NK-92 (cell line): Measurements from ENCODE around the gene ARHGAP27.
"Not testable (repeated sequence)": the region's sequence is repeated elsewhere in the genome, so short reads cannot be mapped to it uniquely, and the experiment has no call there.

Source experiments
- DNase-seq: peaks from one replicate; lab custom pipeline; 2025; ENCODE audit not compliant: unreplicated experiment; lab: John Stamatoyannopoulos, UW

Gene ARHGAP27, protein sequence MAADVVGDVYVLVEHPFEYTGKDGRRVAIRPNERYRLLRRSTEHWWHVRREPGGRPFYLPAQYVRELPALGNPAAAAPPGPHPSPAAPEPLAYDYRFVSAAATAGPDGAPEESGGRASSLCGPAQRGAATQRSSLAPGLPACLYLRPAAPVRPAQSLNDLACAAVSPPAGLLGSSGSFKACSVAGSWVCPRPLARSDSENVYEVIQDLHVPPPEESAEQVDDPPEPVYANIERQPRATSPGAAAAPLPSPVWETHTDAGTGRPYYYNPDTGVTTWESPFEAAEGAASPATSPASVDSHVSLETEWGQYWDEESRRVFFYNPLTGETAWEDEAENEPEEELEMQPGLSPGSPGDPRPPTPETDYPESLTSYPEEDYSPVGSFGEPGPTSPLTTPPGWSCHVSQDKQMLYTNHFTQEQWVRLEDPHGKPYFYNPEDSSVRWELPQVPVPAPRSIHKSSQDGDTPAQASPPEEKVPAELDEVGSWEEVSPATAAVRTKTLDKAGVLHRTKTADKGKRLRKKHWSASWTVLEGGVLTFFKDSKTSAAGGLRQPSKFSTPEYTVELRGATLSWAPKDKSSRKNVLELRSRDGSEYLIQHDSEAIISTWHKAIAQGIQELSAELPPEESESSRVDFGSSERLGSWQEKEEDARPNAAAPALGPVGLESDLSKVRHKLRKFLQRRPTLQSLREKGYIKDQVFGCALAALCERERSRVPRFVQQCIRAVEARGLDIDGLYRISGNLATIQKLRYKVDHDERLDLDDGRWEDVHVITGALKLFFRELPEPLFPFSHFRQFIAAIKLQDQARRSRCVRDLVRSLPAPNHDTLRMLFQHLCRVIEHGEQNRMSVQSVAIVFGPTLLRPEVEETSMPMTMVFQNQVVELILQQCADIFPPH

GRCh38 chr17:45432405-45433158 lies at the start of gene ARHGAP27:
Gene ARHGAP27 (minus strand): TSS chr17:45432870. CDS start chr17:45430279, 2,591 bp downstream.
- DNase-seq = no peak

- not testable (repeated sequence) for DNase-seq
Observed at GRCh38 chr17:45482317-45482716, 49.6 kb upstream of the ARHGAP27 start.

GRCh38 chr17:45475436-45475835 lies 42.8 kb upstream of the ARHGAP27 start:
- DNase-seq = not testable (repeated sequence)

- DNase-seq = not testable (repeated sequence)
Observed at GRCh38 chr17:45472249-45472648, 39.6 kb upstream of the ARHGAP27 start.

DNA sequence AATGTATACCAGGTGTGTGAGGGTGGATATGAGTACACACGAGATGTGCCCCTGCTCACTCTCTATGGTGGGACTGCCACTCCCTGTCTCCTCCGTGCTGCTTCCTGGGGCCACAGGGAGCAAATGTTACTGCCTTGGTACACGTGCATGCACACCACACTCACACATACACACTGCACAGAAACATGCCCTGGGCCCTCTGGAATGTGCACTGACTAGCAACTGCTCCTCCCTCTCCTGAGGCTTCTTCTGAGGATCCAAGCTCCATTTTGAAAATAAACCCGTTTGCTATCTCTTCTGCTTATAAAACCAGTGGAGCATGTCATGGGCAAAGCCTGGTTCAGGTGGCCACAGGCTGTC lies 36.5 kb upstream of the ARHGAP27 start:
- DNase-seq = not testable (repeated sequence)

- DNase-seq = not testable (repeated sequence)
Observed at GRCh38 chr17:45468293-45469203, 35.9 kb upstream of the ARHGAP27 start.

GRCh38 chr17:45461524-45462327 lies 29.1 kb upstream of the ARHGAP27 start:
- DNase-seq = not testable (repeated sequence)

- not testable (repeated sequence) for DNase-seq
Observed at GRCh38 chr17:45460422-45460821, 27.8 kb upstream of the ARHGAP27 start.

DNA sequence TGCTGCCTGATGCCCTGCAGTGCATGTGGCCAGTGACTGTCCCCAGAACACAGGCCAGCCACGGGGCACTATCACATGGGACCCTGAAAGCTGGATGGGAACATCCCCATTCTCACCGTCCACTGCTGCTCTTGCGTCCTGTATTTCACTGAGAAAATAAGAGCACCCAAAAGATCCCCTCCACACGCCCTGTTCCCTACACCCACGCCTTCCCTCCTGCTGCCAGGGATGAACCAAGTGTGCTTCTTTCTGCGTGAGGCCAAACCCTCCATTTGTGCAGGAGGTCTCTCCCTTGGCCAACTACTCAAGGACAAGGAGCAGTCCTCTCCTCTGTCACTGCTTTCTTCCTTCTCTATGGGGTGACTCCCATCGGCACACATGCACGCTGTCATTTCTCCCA lies 21.7 kb upstream of the ARHGAP27 start:
- not testable (repeated sequence) for DNase-seq

DNA sequence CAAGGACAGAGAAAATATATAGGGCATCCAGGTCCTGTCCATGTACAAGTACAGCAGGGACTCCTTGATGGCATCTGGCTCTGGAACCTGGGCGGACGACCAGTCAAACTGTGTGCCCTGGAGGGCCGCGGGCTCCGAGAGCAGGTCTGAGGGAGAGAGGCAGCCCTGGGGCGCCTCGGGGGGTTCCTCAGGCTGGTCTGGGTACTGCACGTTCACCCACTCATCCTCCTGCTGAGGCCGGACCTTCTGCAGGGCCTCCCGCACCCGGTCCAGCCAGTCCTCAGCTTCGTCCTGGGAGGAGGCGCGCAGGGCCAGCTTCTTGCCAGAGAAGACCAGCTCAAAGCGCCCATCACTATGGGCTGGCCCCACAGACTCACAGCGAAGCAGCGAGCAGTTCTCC lies 21.1 kb upstream of the ARHGAP27 start:
- not testable (repeated sequence) for DNase-seq

- DNase-seq = not testable (repeated sequence)
Observed at GRCh38 chr17:45453225-45453534, 20.5 kb upstream of the ARHGAP27 start.

DNA sequence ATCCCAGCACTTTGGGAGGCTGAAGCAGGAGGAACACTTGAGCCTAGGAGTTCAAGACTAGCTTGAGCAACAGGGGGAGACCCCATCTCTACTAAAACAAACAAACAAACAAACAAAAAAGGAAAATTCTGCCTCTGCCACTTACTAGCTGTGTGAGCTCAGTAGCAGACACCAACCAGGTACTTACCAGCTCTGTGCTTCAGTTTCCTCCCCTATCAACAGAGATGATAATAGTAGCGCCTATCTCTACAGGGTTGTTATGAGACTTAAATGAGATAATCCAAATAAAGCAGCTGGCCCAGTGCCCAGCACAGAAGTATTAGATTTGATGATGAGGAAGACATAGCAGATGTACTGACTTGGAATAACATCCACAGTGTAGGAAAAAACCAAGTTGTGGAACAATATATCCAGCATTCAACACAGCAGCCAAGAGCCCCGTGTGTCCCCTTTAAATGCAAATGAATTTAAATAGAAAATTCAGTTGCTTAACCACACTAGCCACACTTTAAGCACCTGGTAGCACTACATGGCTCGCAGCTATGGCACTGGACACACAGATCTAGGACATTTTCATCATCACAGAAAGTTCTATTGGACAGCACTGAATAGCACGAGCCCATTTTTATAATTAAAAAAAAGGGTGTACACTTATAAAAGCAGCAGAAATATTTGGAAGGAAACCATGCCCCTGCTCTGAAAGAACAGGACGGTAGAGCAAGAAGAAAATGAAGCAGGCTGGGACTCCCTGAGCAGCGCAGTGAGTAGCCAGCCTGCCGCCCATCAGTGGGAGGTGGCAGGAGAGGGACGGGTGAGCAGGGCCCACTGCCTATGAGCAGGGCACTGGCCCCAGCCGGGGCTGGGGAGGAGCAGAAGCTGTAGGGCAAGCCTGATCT lies 19.9 kb upstream of the ARHGAP27 start:
- DNase-seq = not testable (repeated sequence)

DNA sequence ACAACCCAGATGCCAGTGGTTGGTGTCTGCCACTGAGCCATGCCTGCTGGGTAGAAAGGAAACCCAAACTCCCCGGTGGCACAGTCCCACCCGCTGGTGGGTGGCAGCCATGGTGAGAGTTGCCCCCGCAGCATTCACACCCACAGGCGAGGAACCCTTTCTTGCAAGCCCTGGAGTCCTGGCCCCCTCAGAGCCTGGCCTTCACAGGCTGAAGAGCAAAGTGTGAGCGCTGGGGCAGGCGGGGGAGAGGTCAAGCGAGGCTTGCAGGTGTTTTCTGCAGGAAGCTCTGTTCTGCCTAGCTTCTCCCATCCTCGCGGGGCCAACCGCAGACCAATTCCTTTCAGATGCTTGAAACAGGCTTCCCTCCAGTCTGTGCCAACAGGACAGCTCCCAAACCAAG lies 19.0 kb upstream of the ARHGAP27 start:
- not testable (repeated sequence) for DNase-seq

- no peak for DNase-seq
Observed at GRCh38 chr17:45451131-45451530, 18.5 kb upstream of the ARHGAP27 start.

- not testable (repeated sequence) for DNase-seq
Observed at GRCh38 chr17:45449708-45450329, 17.1 kb upstream of the ARHGAP27 start.

DNA sequence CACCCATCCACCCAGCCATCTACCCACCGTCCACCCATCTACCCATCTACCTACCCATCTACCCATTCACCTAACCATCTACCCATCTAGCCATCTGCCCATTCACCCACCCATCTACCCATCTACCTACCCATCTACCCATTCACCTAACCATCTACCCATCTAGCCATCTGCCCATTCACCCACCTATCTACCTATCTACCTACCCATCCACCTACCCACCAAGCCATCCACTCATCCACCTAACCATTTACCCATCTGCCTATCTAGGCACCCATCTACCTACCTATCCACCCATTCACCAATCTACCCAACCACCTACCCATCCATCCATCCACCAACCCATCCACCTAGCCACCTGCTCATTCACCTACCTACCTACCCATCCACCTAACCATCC lies 16.6 kb upstream of the ARHGAP27 start:
- DNase-seq = not testable (repeated sequence)

DNA sequence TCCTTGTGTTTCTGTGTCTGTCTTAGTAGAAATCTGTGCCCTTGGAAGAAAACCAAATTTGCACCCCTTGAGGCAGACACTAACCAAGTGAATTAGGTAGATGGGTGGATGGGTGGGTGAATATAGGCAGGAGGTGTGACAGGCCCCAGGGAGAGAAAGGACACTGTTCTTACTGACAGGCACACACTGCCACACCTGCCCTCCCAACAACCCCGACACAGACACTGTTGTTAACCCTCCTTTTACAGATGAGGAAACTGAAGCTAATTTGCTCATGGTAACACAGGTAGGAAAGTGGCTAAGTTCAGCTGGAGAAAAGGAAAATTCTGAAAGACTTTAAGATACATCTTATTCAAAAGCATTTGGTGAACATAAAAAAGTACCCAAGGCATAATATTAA lies 15.8 kb upstream of the ARHGAP27 start:
- DNase-seq = not testable (repeated sequence)

DNA sequence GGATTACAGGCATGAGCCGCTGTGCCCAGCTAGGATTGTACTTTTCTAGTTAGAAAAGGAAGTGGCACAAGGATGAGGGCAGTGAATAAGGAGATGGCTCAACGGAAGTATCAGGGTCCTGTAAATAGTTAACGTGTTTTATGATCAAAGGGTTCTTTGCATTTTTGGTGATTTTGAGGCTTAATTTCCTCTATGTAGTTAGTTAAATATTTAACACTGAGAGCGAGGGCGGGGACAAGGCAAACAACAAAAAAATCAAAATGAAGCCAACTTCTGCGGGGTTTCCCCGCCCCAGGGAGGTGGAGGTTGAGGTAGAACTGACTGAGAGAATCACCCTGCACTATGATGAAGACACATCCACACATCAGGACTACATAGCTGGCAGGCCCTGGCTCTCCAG lies 15.4 kb upstream of the ARHGAP27 start:
- DNase-seq = not testable (repeated sequence)
